K562 (cell line): ENCODE results near the gene TMEM86B. TPM values are rescaled to one million over a fixed set of nuclear protein-coding genes. Genes with fewer than 3 reads are reported as not detected.

Experiments used
- ATAC-seq: fragments of 200-7000 bp; cut with Tn5 transposase; 3 replicates; pipeline ENCODE4 v1.9.1; 2020; ENCODE audit warnings: moderate library complexity
- BruUV-seq: library from RNA; stranded (reverse); fragments of 400-500 nt; replicated peaks from 2 replicates; lab custom pipeline; 2021; lab: Mats Ljungman, UMichigan
- CTCF ChIA-PET: fragments of 300-600 bp; formaldehyde crosslinking; extraction: SDS; loops from one replicate; lab custom pipeline; 2021; ENCODE audit warnings: low intra/inter-chr PET ratio; lab: Yijun Ruan, JAX
- POLR2A ChIA-PET: fragments of 300-600, 350-650 bp; sonication (Branson Sonifier 250); formaldehyde crosslinking; extraction: SDS; loops from one replicate; lab custom pipeline; 2021; ENCODE audit warnings: antibody characterized with exemption, inconsistent platforms; lab: Yijun Ruan, JAX
- DNase-seq, 4 experiments: peaks; one replicate each; pipeline versions ENCODE4 v3.0.0 to v3.0.0-alpha.2; 2011 to 2018; ENCODE audit warnings: low spot score in 3 of 4, mixed read lengths in 3 of 4; ENCODE audit errors: extremely low read depth in 1 of 4
- FAIRE-seq: peaks from 2 replicates; lab custom pipeline; 2011; peaks lifted over from hg19 to GRCh38; lab: Jason Lieb, UNC
- H2AFZ ChIP-seq: 2 replicates; pipeline ENCODE4 v1.6.0; 2011; ENCODE audit warnings: low read depth, low read length, control low read depth, inconsistent platforms
- H3K27ac ChIP-seq: fragments of 200-600 bp; 3 replicates; pipeline ENCODE4 v1.8.0; 2011; ENCODE audit warnings: low read depth, mild to moderate bottlenecking, control low read depth, inconsistent platforms, low read length, moderate library complexity, mixed read lengths; ENCODE audit errors: extremely low read depth
- H3K27me3 ChIP-seq, 2 experiments: fragments of 300-600 bp in 1 of 2; 2 replicates in 1 of 2; 3 replicates in 1 of 2; pipeline versions ENCODE4 v1.6.0 to v1.8.0; 2011; ENCODE audit warnings: inconsistent platforms in 2 of 2, low read length in 2 of 2, mild to moderate bottlenecking in 1 of 2, mixed read lengths in 1 of 2, moderate library complexity in 1 of 2; ENCODE audit not compliant: control insufficient read depth in 2 of 2, insufficient read depth in 2 of 2
- H3K36me3 ChIP-seq: fragments of 300-600 bp; 3 replicates; pipeline ENCODE4 v1.8.0; 2011; ENCODE audit warnings: mild to moderate bottlenecking, low read length, inconsistent platforms; ENCODE audit not compliant: control insufficient read depth, insufficient read depth
- H3K4me1 ChIP-seq, 2 experiments: fragments of 200-600 bp in 1 of 2; replicated peaks in 1 of 2; 2 replicates in 1 of 2; 3 replicates in 1 of 2; pipeline versions ENCODE4 v1.5.1 to v1.8.0; 2011; ENCODE audit warnings: inconsistent platforms in 2 of 2, low read length in 2 of 2, mild to moderate bottlenecking in 1 of 2, mixed read lengths in 1 of 2, moderate library complexity in 1 of 2; ENCODE audit not compliant: control insufficient read depth in 2 of 2, insufficient read depth in 2 of 2
- H3K4me2 ChIP-seq: 2 replicates; pipeline ENCODE4 v1.6.1; 2011; ENCODE audit warnings: low read length, control low read depth, inconsistent platforms, mixed read lengths; ENCODE audit not compliant: insufficient read depth
- H3K4me3 ChIP-seq: fragments of 200-600 bp; sonication (generic), shearing (Covaris generic); 2 replicates; pipeline ENCODE4 v1.5.1; 2016; ENCODE audit warnings: control low read depth, inconsistent platforms
- H3K79me2 ChIP-seq: fragments of 200-600 bp; 3 replicates; pipeline ENCODE4 v1.8.0; 2011; ENCODE audit warnings: low read length, inconsistent platforms; ENCODE audit not compliant: control insufficient read depth, insufficient read depth
- H3K9ac ChIP-seq, 2 experiments: 2 replicates each; pipeline versions ENCODE4 v1.6.0 to v1.6.1; 2011; ENCODE audit warnings: low read depth in 2 of 2, low read length in 2 of 2, control low read depth in 1 of 2, inconsistent platforms in 1 of 2, mild to moderate bottlenecking in 1 of 2, mixed read lengths in 1 of 2; ENCODE audit not compliant: insufficient read depth in 1 of 2
- H3K9me1 ChIP-seq: one replicate; pipeline ENCODE4 v1.6.0; 2011; ENCODE audit warnings: inconsistent platforms, mild to moderate bottlenecking, low read length, moderate library complexity; ENCODE audit not compliant: control insufficient read depth, insufficient read depth
- H3K9me3 ChIP-seq: replicated peaks from 2 replicates; pipeline ENCODE4 v1.5.1; 2011; ENCODE audit warnings: low read depth, low read length, inconsistent platforms; ENCODE audit not compliant: control insufficient read depth, insufficient read depth
- H4K20me1 ChIP-seq: replicated peaks from 2 replicates; pipeline ENCODE4 v1.6.1; 2011; ENCODE audit warnings: low read length, inconsistent platforms, mixed read lengths; ENCODE audit not compliant: control insufficient read depth, insufficient read depth
- ATF1 ChIP-seq, 2 experiments: fragments of 450-650 bp in 1 of 2; IDR thresholded peaks; 2 replicates each; pipeline ENCODE4 v1.6.1; 2016; ENCODE audit warnings: missing compliant biosample characterization in 1 of 2, missing genetic modification characterization in 1 of 2
- ELF2 ChIP-seq: fragments of 250-450 bp; sonication (Bioruptor Pico); IDR thresholded peaks from 2 replicates; pipeline ENCODE4 v1.5.0; 2021; ENCODE audit warnings: mild to moderate bottlenecking
- HDAC1 ChIP-seq, 2 experiments: fragments of 450-650 bp; IDR thresholded peaks; 2 replicates each; pipeline ENCODE4 v1.6.1; 2016 to 2017; ENCODE audit warnings: inconsistent platforms in 1 of 2, mild to moderate bottlenecking in 1 of 2, moderate library complexity in 1 of 2
- KDM4B ChIP-seq, 2 experiments: fragments of 450-650 bp in 1 of 2; sonication (generic) in 1 of 2; IDR thresholded peaks; 2 replicates each; pipeline ENCODE4 v1.6.1; 2016 to 2017; ENCODE audit warnings: borderline replicate concordance in 2 of 2, antibody characterized with exemption in 1 of 2, low read depth in 1 of 2, mild to moderate bottlenecking in 1 of 2
- POLR2G ChIP-seq: fragments of 200-400 bp; formaldehyde crosslinking; IDR thresholded peaks from 2 replicates; pipeline ENCODE4 v1.6.1; 2017; ENCODE audit warnings: low read depth, mild to moderate bottlenecking, antibody characterized with exemption, low read length, moderate library complexity
- RAD21 ChIP-seq, 2 experiments: fragments of 250-450 bp in 1 of 2; fragments of 450-650 bp in 1 of 2; sonication (Bioruptor Pico) in 1 of 2; formaldehyde crosslinking in 1 of 2; IDR thresholded peaks in 1 of 2; conservative IDR thresholded peaks in 1 of 2; 2 replicates each; pipeline versions ENCODE4 v1.4.0 to v1.8.0; 2020 to 2022; ENCODE audit warnings: mild to moderate bottlenecking in 2 of 2, moderate library complexity in 1 of 2
- RBM22 ChIP-seq: fragments of 200-400 bp; formaldehyde crosslinking; IDR thresholded peaks from 2 replicates; pipeline ENCODE4 v1.6.1; 2018; ENCODE audit warnings: low read length, low read depth; ENCODE audit not compliant: poor library complexity, severe bottlenecking
- STAT5B ChIP-seq: fragments of 250-450 bp; sonication (Bioruptor Pico); IDR thresholded peaks from 2 replicates; pipeline ENCODE4 v1.8.0; 2021; ENCODE audit warnings: mild to moderate bottlenecking, inconsistent platforms
- WGBS: fragments of 100-300 bp; shearing (Covaris generic); methylation state at CpG from one replicate; pipeline ENCODE4 v1.1.6; 2016; ENCODE audit warnings: low coverage, mixed read lengths; ENCODE audit not compliant: insufficient coverage; ENCODE audit errors: missing lambda C conversion rate; 5-methylcytosine and 5-hydroxymethylcytosine counted together
- in situ Hi-C: fragments of 300-500 bp; cut with MboI; formaldehyde crosslinking; loops from 4 replicates; pipeline ENCODE4 v1.15.0; 2018; ENCODE audit warnings: inconsistent platforms, mixed read lengths
- intact Hi-C: fragments of 100-400 bp; cut with micrococcal nuclease; formaldehyde crosslinking; loops from 2 replicates; pipeline ENCODE4 v1.14.2; 2022
- polyA plus RNA-seq, 8 experiments: library from polyadenylated mRNA; depleted of rRNA in 4 of 8; stranded (reverse) in 5 of 8; unstranded in 3 of 8; fragments of >200 nt; fragmentation: Nextera tagmentation in 2 of 8; fragmentation: Illumina TruSeq in 1 of 8; extraction: Ambion mirVana in 2 of 8; extraction: Trizol in 1 of 8; gene quantifications; 2 replicates each; pipeline versions ENCODE4 v1.2.1 to v1.2.3, GENCODE V29; 2011 to 2014; ENCODE audit warnings: inconsistent platforms in 1 of 8, missing spikeins in 1 of 8
- total RNA-seq, 7 experiments: library from RNA; depleted of rRNA in 6 of 7; stranded (reverse); fragments of >200 nt in 6 of 7; fragmentation: Illumina TruSeq in 2 of 7; extraction: Trizol in 2 of 7; gene quantifications; 2 replicates each; pipeline versions ENCODE4 v1.2.1 to v1.2.3, GENCODE V29; 2011 to 2021; ENCODE audit warnings: low replicate concordance in 1 of 7
- TF ChIP-seq, protein P1 (sequence below): fragments of 450-650 bp; IDR thresholded peaks from 2 replicates; pipeline ENCODE4 v1.6.1; 2017; ENCODE audit warnings: antibody characterized with exemption, mild to moderate bottlenecking
- TF ChIP-seq, protein P2 (sequence below), 2 experiments: IDR thresholded peaks; 2 replicates each; pipeline ENCODE4 v1.6.1; 2011; ENCODE audit warnings: borderline replicate concordance in 1 of 2, control low read depth in 1 of 2, low read depth in 1 of 2, low read length in 1 of 2, mild to moderate bottlenecking in 1 of 2, mixed read lengths in 1 of 2, moderate library complexity in 1 of 2; ENCODE audit not compliant: insufficient read depth in 1 of 2, insufficient read length in 1 of 2, poor library complexity in 1 of 2, severe bottlenecking in 1 of 2; ENCODE audit errors: extremely low read depth in 1 of 2
- TF ChIP-seq, protein P3 (sequence below), 2 experiments: fragments of 150-350 bp in 1 of 2; IDR thresholded peaks; 2 replicates each; pipeline ENCODE4 v1.6.1; 2012 to 2016; ENCODE audit warnings: low read depth in 2 of 2, low read length in 2 of 2, mild to moderate bottlenecking in 1 of 2, moderate library complexity in 1 of 2

TMEM86B gene
- total and polyA plus RNA-seq, 9 of the 15 experiments (the other 6 are each of a cell fraction or from before 2014, with no cell fraction given) = 0.28 to 7.9 (median 2.1) TPM

DNA sequence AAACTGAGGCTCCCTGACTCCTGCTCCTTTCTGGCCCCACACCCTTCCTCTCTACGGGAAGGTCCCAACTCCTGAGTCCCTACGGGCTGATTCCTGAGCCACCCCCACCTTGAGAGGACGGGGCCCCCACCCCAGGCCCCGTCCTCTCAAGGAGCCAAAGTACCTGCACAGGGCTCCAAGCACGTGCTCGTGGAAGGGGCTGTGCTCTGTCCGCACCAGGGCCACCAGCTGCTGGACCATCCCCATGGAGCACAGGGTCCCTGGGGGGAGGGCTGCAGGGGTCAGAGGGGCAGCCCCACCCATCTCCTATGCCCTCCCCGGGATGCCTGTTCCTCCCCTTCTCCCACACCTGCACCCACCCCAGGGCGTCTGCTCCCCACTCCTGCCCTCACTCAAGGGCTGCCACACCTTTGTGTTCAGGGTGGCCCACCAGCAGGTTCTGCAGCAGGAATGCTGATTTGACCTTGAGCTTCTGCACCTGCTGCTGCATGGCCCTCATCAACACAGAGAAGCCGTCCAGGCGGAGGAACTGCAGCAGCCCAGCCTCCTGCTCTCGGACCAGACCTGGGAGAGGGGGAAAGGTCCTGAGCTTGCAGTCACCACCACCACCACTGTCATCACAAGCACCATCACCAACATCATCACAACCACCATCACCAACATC, 37.3 kb upstream of the TMEM86B start:
- H3K9me3 ChIP-seq = peaks cover 3% of the 10 kb centered on the region; the same call in 1 of the 2 replicates
- intact Hi-C loops (no loop called here), in situ Hi-C loops (no loop called here)
- no peak overlapping the region for H3K27ac ChIP-seq
- H3K36me3 ChIP-seq = peaks cover 12% of the 10 kb centered on the region; the same call in 2 of the 3 replicates
- FAIRE-seq = no peak
- H3K4me1 ChIP-seq = peaks cover 10 to 32% of the 10 kb centered on the region in 2 experiments; a peak in 4 of 5 replicates
- H3K79me2 ChIP-seq = 0 out of 3 replicates have a peak, but pooled peaks cover 4% of the 10 kb centered on the region
- POLR2A ChIA-PET = no interaction called here
- no peak overlapping the region for H3K4me3 ChIP-seq
- ATAC-seq = no peak
- H2AFZ ChIP-seq = no peak overlapping the region
- 93% methylated on average over 7 of the region's 12 CpGs for WGBS
- H3K9ac ChIP-seq = no peak overlapping the region
- H3K4me2 ChIP-seq = no peak overlapping the region
- CTCF ChIA-PET = no interaction called here
- no peaks in the 10 kb centered on the region for H3K9me1 ChIP-seq
- BruUV-seq = no TSS peak
- DNase-seq = no peak
- no peaks in the 10 kb centered on the region for H4K20me1 ChIP-seq
- no peaks in the 10 kb centered on the region for H3K27me3 ChIP-seq
- no peak for TF ChIP-seq ELF2 (CRISPR knock-in tag)
- no peak for TF ChIP-seq ATF1 (CRISPR knock-in tag; IDR thresholded peaks at IDR 0.05)
- no peak for TF ChIP-seq ATF1 (tag; IDR thresholded peaks at IDR 0.05)
- no peak for TF ChIP-seq RAD21 (CRISPR knock-in tag; conservative IDR thresholded peaks at IDR 0.05 in 1 of 2, IDR thresholded peaks at IDR 0.05 in 1 of 2)
- TF ChIP-seq, protein P1, sequence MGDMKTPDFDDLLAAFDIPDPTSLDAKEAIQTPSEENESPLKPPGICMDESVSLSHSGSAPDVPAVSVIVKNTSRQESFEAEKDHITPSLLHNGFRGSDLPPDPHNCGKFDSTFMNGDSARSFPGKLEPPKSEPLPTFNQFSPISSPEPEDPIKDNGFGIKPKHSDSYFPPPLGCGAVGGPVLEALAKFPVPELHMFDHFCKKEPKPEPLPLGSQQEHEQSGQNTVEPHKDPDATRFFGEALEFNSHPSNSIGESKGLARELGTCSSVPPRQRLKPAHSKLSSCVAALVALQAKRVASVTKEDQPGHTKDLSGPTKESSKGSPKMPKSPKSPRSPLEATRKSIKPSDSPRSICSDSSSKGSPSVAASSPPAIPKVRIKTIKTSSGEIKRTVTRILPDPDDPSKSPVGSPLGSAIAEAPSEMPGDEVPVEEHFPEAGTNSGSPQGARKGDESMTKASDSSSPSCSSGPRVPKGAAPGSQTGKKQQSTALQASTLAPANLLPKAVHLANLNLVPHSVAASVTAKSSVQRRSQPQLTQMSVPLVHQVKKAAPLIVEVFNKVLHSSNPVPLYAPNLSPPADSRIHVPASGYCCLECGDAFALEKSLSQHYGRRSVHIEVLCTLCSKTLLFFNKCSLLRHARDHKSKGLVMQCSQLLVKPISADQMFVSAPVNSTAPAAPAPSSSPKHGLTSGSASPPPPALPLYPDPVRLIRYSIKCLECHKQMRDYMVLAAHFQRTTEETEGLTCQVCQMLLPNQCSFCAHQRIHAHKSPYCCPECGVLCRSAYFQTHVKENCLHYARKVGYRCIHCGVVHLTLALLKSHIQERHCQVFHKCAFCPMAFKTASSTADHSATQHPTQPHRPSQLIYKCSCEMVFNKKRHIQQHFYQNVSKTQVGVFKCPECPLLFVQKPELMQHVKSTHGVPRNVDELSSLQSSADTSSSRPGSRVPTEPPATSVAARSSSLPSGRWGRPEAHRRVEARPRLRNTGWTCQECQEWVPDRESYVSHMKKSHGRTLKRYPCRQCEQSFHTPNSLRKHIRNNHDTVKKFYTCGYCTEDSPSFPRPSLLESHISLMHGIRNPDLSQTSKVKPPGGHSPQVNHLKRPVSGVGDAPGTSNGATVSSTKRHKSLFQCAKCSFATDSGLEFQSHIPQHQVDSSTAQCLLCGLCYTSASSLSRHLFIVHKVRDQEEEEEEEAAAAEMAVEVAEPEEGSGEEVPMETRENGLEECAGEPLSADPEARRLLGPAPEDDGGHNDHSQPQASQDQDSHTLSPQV = no peak
- no peak for TF ChIP-seq POLR2G
- TF ChIP-seq, protein P2, sequence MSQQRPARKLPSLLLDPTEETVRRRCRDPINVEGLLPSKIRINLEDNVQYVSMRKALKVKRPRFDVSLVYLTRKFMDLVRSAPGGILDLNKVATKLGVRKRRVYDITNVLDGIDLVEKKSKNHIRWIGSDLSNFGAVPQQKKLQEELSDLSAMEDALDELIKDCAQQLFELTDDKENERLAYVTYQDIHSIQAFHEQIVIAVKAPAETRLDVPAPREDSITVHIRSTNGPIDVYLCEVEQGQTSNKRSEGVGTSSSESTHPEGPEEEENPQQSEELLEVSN (IDR thresholded peaks at IDR 0.05; ENCODE audit: borderline replicate concordance in 1 of 2, extremely low read depth in 1 of 2, insufficient read depth in 1 of 2, insufficient read length in 1 of 2, low read depth in 1 of 2, low read length in 1 of 2, poor library complexity in 1 of 2, severe bottlenecking in 1 of 2) = no peak
- TF ChIP-seq, protein P3, sequence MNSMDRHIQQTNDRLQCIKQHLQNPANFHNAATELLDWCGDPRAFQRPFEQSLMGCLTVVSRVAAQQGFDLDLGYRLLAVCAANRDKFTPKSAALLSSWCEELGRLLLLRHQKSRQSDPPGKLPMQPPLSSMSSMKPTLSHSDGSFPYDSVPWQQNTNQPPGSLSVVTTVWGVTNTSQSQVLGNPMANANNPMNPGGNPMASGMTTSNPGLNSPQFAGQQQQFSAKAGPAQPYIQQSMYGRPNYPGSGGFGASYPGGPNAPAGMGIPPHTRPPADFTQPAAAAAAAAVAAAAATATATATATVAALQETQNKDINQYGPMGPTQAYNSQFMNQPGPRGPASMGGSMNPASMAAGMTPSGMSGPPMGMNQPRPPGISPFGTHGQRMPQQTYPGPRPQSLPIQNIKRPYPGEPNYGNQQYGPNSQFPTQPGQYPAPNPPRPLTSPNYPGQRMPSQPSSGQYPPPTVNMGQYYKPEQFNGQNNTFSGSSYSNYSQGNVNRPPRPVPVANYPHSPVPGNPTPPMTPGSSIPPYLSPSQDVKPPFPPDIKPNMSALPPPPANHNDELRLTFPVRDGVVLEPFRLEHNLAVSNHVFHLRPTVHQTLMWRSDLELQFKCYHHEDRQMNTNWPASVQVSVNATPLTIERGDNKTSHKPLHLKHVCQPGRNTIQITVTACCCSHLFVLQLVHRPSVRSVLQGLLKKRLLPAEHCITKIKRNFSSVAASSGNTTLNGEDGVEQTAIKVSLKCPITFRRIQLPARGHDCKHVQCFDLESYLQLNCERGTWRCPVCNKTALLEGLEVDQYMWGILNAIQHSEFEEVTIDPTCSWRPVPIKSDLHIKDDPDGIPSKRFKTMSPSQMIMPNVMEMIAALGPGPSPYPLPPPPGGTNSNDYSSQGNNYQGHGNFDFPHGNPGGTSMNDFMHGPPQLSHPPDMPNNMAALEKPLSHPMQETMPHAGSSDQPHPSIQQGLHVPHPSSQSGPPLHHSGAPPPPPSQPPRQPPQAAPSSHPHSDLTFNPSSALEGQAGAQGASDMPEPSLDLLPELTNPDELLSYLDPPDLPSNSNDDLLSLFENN (IDR thresholded peaks at IDR 0.05; ENCODE audit: low read depth in 2 of 2, low read length in 2 of 2) = no peak
- TF ChIP-seq RBM22 = no peak
- no peak for TF ChIP-seq STAT5B (CRISPR knock-in tag)
- TF ChIP-seq HDAC1 (IDR thresholded peaks at IDR 0.05) = no peak
- no peak for TF ChIP-seq KDM4B (IDR thresholded peaks at IDR 0.05; ENCODE audit: borderline replicate concordance in 2 of 2, low read depth in 1 of 2)
